ENCODE measurements around the gene TREML4. TPM values are rescaled to one million over a fixed set of nuclear protein-coding genes. Genes with fewer than 3 reads are reported as not detected.

Gene TREML4
- polyA plus RNA-seq, 1 donor (not counting 4 experiments of a cell fraction or from before 2014, with no cell fraction given) = not detected

- Histone ChIP-seq H3K27me3 (ENCODE audit: control insufficient read depth, extremely low read depth, insufficient read depth, low read length) (peaks cover 9% of the 10 kb centered on the region), H3K36me3 (ENCODE audit: control insufficient read depth in 2 of 2, extremely low read depth in 1 of 2, insufficient read depth in 2 of 2, low read length in 2 of 2) (no peaks in the 10 kb centered on the region), H3K9me1 (ENCODE audit: control insufficient read depth, extremely low read depth, insufficient read depth, low read length) (no peaks in the 10 kb centered on the region), H4K20me1 (ENCODE audit: control insufficient read depth, extremely low read depth, insufficient read depth, low read length) (no peaks in the 10 kb centered on the region), H3K79me2 (ENCODE audit: control insufficient read depth, insufficient read depth, low read length) (no peaks in the 10 kb centered on the region), H2AFZ (ENCODE audit: control insufficient read depth, low read length) (no peak overlapping the region), H3K27ac (ENCODE audit: control insufficient read depth, insufficient read depth, low read length) (no peak overlapping the region), H3K4me1 (ENCODE audit: control insufficient read depth, extremely low read depth, insufficient read depth, low read length) (no peaks in the 10 kb centered on the region), H3K4me2 (ENCODE audit: control insufficient read depth, extremely low read depth, insufficient read depth, low read depth, low read length) (no peak overlapping the region), H3K9me3 (ENCODE audit: control insufficient read depth, low read depth, low read length) (no peaks in the 10 kb centered on the region), H3K9ac (ENCODE audit: control insufficient read depth, extremely low read depth, insufficient read depth, low read length) (no peak overlapping the region), H3K4me3 (ENCODE audit: control insufficient read depth in 2 of 3, extremely low read depth in 1 of 3, insufficient read depth in 2 of 3, low read depth in 1 of 3, low read length in 3 of 3) (no peak overlapping the region)
- no peak for FAIRE-seq
- DNase-seq (ENCODE audit: low read depth, low spot score) = no peak
- dilution Hi-C loops (cut with MboI; ENCODE audit: extremely low pct_ligation_motif_present, low sequenced_read_pairs) = no loop called here
- no peak for TF ChIP-seq EZH2 (IDR thresholded peaks at IDR 0.05; ENCODE audit: low read length)
- TF ChIP-seq CTCF (optimal IDR thresholded peaks at IDR 0.05 in 1 of 3, IDR thresholded peaks at IDR 0.05 in 1 of 3, conservative IDR thresholded peaks at IDR 0.05 in 1 of 3; ENCODE audit: extremely low read depth in 1 of 3, insufficient read depth in 2 of 3, low read length in 3 of 3) = no peak
These were observed 45.6 kb downstream of the TREML4 start for GRCh38 chr6:41273714-41274113.

- Histone ChIP-seq H3K9me3 (ENCODE audit: control insufficient read depth, low read depth, low read length) (no peaks in the 10 kb centered on the region), H3K36me3 (ENCODE audit: control insufficient read depth in 2 of 2, extremely low read depth in 1 of 2, insufficient read depth in 2 of 2, low read length in 2 of 2) (no peaks in the 10 kb centered on the region), H4K20me1 (ENCODE audit: control insufficient read depth, extremely low read depth, insufficient read depth, low read length) (no peaks in the 10 kb centered on the region), H3K9me1 (ENCODE audit: control insufficient read depth, extremely low read depth, insufficient read depth, low read length) (no peaks in the 10 kb centered on the region), H3K27me3 (ENCODE audit: control insufficient read depth, extremely low read depth, insufficient read depth, low read length) (peaks cover 9% of the 10 kb centered on the region), H2AFZ (ENCODE audit: control insufficient read depth, low read length) (no peak overlapping the region), H3K4me3 (ENCODE audit: control insufficient read depth in 2 of 3, extremely low read depth in 1 of 3, insufficient read depth in 2 of 3, low read depth in 1 of 3, low read length in 3 of 3) (no peak overlapping the region), H3K4me1 (ENCODE audit: control insufficient read depth, extremely low read depth, insufficient read depth, low read length) (no peaks in the 10 kb centered on the region), H3K4me2 (ENCODE audit: control insufficient read depth, extremely low read depth, insufficient read depth, low read depth, low read length) (no peak overlapping the region), H3K27ac (ENCODE audit: control insufficient read depth, insufficient read depth, low read length) (no peak overlapping the region), H3K79me2 (ENCODE audit: control insufficient read depth, insufficient read depth, low read length) (no peaks in the 10 kb centered on the region), H3K9ac (ENCODE audit: control insufficient read depth, extremely low read depth, insufficient read depth, low read length) (no peak overlapping the region)
- no peak for TF ChIP-seq CTCF (optimal IDR thresholded peaks at IDR 0.05 in 1 of 3, IDR thresholded peaks at IDR 0.05 in 1 of 3, conservative IDR thresholded peaks at IDR 0.05 in 1 of 3; ENCODE audit: extremely low read depth in 1 of 3, insufficient read depth in 2 of 3, low read length in 3 of 3)
- no peak for TF ChIP-seq EZH2 (IDR thresholded peaks at IDR 0.05; ENCODE audit: low read length)
- dilution Hi-C loops (cut with MboI; ENCODE audit: extremely low pct_ligation_motif_present, low sequenced_read_pairs) = no loop called here
- DNase-seq (ENCODE audit: low read depth, low spot score) = no peak
- no peak for FAIRE-seq
These were observed 46.1 kb downstream of the TREML4 start for GRCh38 chr6:41274256-41274655.

Data from keratinocyte (primary cell).